Transverse colon (tissue), 4 donors: ENCODE results near the gene FBXW9. TPM values are rescaled to one million over a fixed set of nuclear protein-coding genes. Genes with fewer than 3 reads are reported as not detected.
"Not testable (repeated sequence)": the region's sequence is repeated elsewhere in the genome, so short reads cannot be mapped to it uniquely, and the experiment has no call there.

Experiments used
- DNase-seq: peaks from one replicate; pipeline ENCODE4 v3.0.0-alpha.2; 2019
- H3K27ac ChIP-seq, 4 donors: fragments of 200-600 bp; sonication (generic); 2 replicates each; pipeline ENCODE4 v1.5.1; 2016 to 2018; ENCODE audit warnings: inconsistent platforms in 4 of 4
- H3K27me3 ChIP-seq: fragments of 200-600 bp; sonication (generic); 2 replicates; pipeline ENCODE4 v1.5.1; 2017; ENCODE audit warnings: inconsistent platforms
- H3K36me3 ChIP-seq, 4 donors: fragments of 200-600 bp; sonication (generic); 2 replicates each; pipeline ENCODE4 v1.5.1; 2017 to 2019; ENCODE audit warnings: inconsistent platforms in 4 of 4
- H3K4me1 ChIP-seq, 4 donors: fragments of 200-600 bp; sonication (generic); 2 replicates each; pipeline ENCODE4 v1.5.1; 2017 to 2020; ENCODE audit warnings: inconsistent platforms in 4 of 4
- H3K4me3 ChIP-seq, 4 donors: fragments of 200-600 bp; sonication (generic); 1 replicate in 1 of 4; 2 replicates in 3 of 4; pipeline versions ENCODE4 v1.5.1 to v1.6.1; 2017 to 2019; ENCODE audit warnings: inconsistent platforms in 4 of 4
- H3K9me3 ChIP-seq, 2 donors: fragments of 200-600 bp; sonication (generic); 2 replicates each; pipeline ENCODE4 v1.5.1; 2017 to 2019; ENCODE audit warnings: inconsistent platforms in 2 of 2
- CTCF ChIP-seq, 5 experiments: fragments of 200-600 bp in 3 of 5; fragments of 450-650 bp in 2 of 5; sonication (generic) in 3 of 5; IDR thresholded peaks; 1 replicate in 2 of 5; 2 replicates in 3 of 5; pipeline ENCODE4 v1.5.1; 2016 to 2017; ENCODE audit warnings: antibody characterized with exemption in 5 of 5, inconsistent platforms in 3 of 5, mild to moderate bottlenecking in 2 of 5, moderate library complexity in 1 of 5
- EP300 ChIP-seq: sonication (generic); formaldehyde crosslinking; IDR thresholded peaks from one replicate; pipeline ENCODE4 v1.6.1; 2017; ENCODE audit warnings: antibody characterized with exemption, low read depth
- POLR2A ChIP-seq: fragments of 450-650 bp; IDR thresholded peaks from one replicate; pipeline ENCODE4 v1.6.1; 2016; ENCODE audit warnings: antibody characterized with exemption, mild to moderate bottlenecking, moderate library complexity
- POLR2AphosphoS5 ChIP-seq, 3 donors: sonication (generic); formaldehyde crosslinking; IDR thresholded peaks; one replicate each; pipeline ENCODE4 v1.6.1; 2016; ENCODE audit warnings: antibody characterized with exemption in 3 of 3
- whole genome bisulfite sequencing, 2 donors: methylation state at CpG; one replicate each; pipeline ENCODE4 v1.1.5; 2018; ENCODE audit warnings: low coverage in 1 of 2; 5-methylcytosine and 5-hydroxymethylcytosine counted together
- in situ Hi-C, 4 donors: fragments of 200-750 bp; cut with MboI; loops; one replicate each; pipeline versions ENCODE4 v1.15.0 to v1.15.1; 2017; ENCODE audit warnings: low sequenced_read_pairs in 3 of 4, low pct_ligation_motif_present in 1 of 4, low pct_unique_long_range_greater_than_20kb in 1 of 4
- intact Hi-C: fragments of 100-400 bp; cut with DNase I; formaldehyde crosslinking; loops from one replicate; pipeline ENCODE4 v1.15.1; 2023; ENCODE audit warnings: low total_unique reads
- total RNA-seq, 4 donors: library from RNA; depleted of rRNA; stranded (reverse); fragments of >200 nt; gene quantifications; one replicate each; pipeline ENCODE4 v1.1.0, GENCODE V29; 2016

FBXW9 gene
- total RNA-seq, 4 donors from 2014 or later = 3.2 to 8.1 (median 4.9) TPM

- in situ Hi-C loops (no loop called here), intact Hi-C loops (no loop called here)
- Histone ChIP-seq H3K36me3 (peaks cover 0 to 8% (median 3%) of the 10 kb centered on the region in 4 donors), H3K4me1 (peaks cover 14 to 46% (median 29%) of the 10 kb centered on the region in 4 donors), H3K4me3 (peak overlapping the region; percentile 28 to 99 (median 90)), H3K27ac (peak overlapping the region; percentile 92 to 98 (median 96)), H3K9me3 (no peaks in the 10 kb centered on the region), H3K27me3 (no peaks in the 10 kb centered on the region)
- peak; percentile 34 for DNase-seq
- no peak for TF ChIP-seq POLR2A
- no peak for TF ChIP-seq POLR2AphosphoS5 (IDR thresholded peaks at IDR 0.05)
- TF ChIP-seq CTCF (IDR thresholded peaks at IDR 0.05) = no peak
- TF ChIP-seq EP300 = no peak
- WGBS, 2 donors = 9 to 26% methylated on average over 4 to 58 of the region's 59 CpGs
These were observed 24.6 kb upstream of the FBXW9 start for GRCh38 chr19:12720851-12721655.

GRCh38 chr19:12720296-12720695 is 23.9 kb upstream of the FBXW9 start:
- Histone ChIP-seq H3K4me1 (peaks cover 14 to 46% (median 29%) of the 10 kb centered on the region in 4 donors), H3K9me3 (no peaks in the 10 kb centered on the region), H3K36me3 (peaks cover 0 to 14% (median 3%) of the 10 kb centered on the region in 4 donors), H3K27ac (peak overlapping the region; percentile 92 to 98 (median 96)), H3K27me3 (no peaks in the 10 kb centered on the region), H3K4me3 (peak overlapping the region in 1 of 4 donors; percentile 90)
- DNase-seq = no peak
- in situ Hi-C loops = no loop called here
- WGBS, 2 donors = 86 to 88% methylated on average over 5 to 10 of the region's 10 CpGs
- intact Hi-C loops = no loop called here
- TF ChIP-seq EP300 = no peak

GRCh38 chr19:12715929-12716328 is 19.5 kb upstream of the FBXW9 start:
- TF ChIP-seq POLR2A (no peak), CTCF (IDR thresholded peaks at IDR 0.05) (no peak), EP300 (no peak), POLR2AphosphoS5 (IDR thresholded peaks at IDR 0.05) (no peak)
- Histone ChIP-seq H3K27ac (no peak overlapping the region), H3K9me3 (no peaks in the 10 kb centered on the region), H3K36me3 (peaks cover 0 to 37% (median 19%) of the 10 kb centered on the region in 4 donors), H3K27me3 (no peaks in the 10 kb centered on the region), H3K4me3 (no peak overlapping the region), H3K4me1 (peaks cover 7 to 19% (median 9%) of the 10 kb centered on the region in 4 donors)
- WGBS, 2 donors = 90 to 100% methylated on average over 2 to 3 of the region's 3 CpGs
- intact Hi-C loops = no loop called here
- in situ Hi-C loops = no loop called here
- DNase-seq = no peak

GRCh38 chr19:12715102-12715501 is 18.7 kb upstream of the FBXW9 start:
- Histone ChIP-seq H3K27ac (no peak overlapping the region), H3K9me3 (no peaks in the 10 kb centered on the region), H3K4me1 (peaks cover 0 to 11% (median 2%) of the 10 kb centered on the region in 4 donors), H3K27me3 (no peaks in the 10 kb centered on the region), H3K36me3 (peaks cover 0 to 45% (median 23%) of the 10 kb centered on the region in 4 donors), H3K4me3 (no peak overlapping the region)
- in situ Hi-C loops = no loop called here
- DNase-seq = no peak
- WGBS, 2 donors = 98% methylated on average over 13 of the region's 15 CpGs; no CpG with 5 or more reads in 1 of the 2 donors
- TF ChIP-seq POLR2AphosphoS5 (IDR thresholded peaks at IDR 0.05) = no peak
- TF ChIP-seq POLR2A = no peak
- TF ChIP-seq EP300 = no peak
- no peak for TF ChIP-seq CTCF (IDR thresholded peaks at IDR 0.05)
- intact Hi-C loops = no loop called here

GRCh38 chr19:12713304-12713703 is 16.9 kb upstream of the FBXW9 start:
- H3K9me3 ChIP-seq, H3K27ac ChIP-seq, H3K27me3 ChIP-seq, intact Hi-C loops, H3K4me3 ChIP-seq, DNase-seq, H3K4me1 ChIP-seq, in situ Hi-C loops: not testable (repeated sequence)
- H3K36me3 ChIP-seq = peaks cover 0 to 58% (median 27%) of the 10 kb centered on the region in 4 donors
- 89 to 93% methylated on average over 6 to 9 of the region's 9 CpGs for WGBS, 2 donors
